HG03354 (cell line): ENCODE measurements around the gene C1orf198.

ENCODE experiments used
- ATAC-seq: cut with Tn5 transposase; IDR thresholded peaks from one replicate; pipeline ENCODE4 v1.9.1; 2021; ENCODE audit warnings: mild to moderate bottlenecking; ENCODE audit not compliant: unreplicated experiment, poor library complexity, severe bottlenecking

Gene C1orf198

GRCh38 chr1:230792691-230793462, 75.4 kb downstream of the C1orf198 start:
- no peak for ATAC-seq

DNA sequence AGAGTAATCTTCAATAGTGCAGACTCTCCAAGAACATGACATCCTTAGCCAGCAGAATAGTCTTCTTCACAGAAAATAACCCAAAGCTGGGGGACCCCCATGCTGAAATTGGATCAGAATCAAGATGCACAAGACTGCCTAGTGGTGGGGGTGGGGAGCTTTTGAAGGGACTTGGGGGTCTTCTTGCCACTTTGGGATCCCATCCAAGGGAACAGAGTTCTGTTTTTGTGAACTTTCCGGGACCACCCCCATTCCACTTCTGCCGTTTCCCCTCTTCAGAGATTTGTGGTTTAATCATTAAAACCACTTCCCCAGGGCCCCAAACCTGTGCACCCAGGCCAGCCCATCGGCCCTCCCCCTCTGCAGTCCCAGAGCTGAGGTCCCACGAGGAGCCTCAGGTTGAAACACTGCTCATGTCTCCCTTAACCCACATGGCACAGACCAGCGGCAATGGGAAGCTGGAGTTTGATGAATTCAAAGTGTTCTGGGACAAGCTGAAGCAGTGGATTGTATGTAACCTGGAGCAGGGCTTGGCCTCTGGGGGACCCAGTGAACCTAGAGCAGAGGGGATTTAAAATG, 76.2 kb downstream of the C1orf198 start:
- ATAC-seq = no peak

DNA sequence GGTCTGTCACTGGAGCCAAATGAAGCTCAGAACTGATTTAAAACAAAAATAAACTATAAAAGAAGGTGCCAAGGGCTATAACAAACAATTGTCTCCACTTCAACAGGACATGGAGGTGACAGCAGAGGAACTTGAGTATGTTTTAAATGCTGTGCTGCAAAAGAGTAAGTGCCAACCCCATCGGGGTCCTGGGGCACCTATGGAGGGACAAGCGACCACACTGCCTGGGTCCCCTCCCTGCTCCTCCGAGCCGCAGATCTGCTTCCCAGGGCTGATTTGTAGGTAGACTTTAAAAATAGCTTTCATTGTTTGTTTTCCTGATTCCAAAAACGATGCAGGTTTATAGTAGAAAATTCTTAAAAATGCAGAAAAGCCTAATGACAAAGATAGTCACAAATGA, 78.3 kb downstream of the C1orf198 start:
- ATAC-seq = no peak

DNA sequence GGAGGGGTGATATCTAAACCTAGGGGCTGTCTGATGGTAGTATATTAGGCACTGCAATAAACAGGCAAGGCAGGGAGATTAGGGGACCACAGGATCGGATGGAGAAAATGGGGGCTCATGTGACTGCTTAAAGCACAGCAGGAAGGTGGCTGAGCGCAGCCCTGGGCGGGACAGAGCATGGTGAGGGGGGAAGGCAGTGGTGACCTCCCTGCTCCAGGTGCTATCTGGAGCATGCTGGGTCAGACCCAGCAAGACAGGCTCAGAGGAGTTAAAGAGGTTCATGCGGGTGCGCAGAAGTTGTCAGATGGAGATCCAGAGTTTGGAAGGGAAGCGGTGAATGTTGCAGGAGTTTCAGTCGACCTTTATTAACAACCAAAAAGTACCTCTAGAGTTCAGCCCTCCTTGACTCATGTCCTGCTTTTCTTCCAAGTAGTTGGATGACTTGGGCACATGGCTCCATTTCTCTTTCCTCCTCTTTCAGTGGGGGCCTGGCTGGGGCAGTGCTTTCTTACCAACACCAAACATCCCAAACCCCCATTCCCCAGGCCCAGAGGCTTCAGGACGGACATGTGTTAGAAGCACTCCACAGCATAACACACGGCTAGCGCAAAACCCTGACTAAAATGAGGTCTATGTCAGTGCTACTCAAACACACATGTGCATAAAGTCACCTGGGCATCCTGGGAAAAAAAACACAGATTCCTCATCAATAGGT, 79.6 kb downstream of the C1orf198 start:
- no peak for ATAC-seq

GRCh38 chr1:230787471-230787870, 80.8 kb downstream of the C1orf198 start:
- no peak for ATAC-seq
